NOMO-1 (cell line): ENCODE measurements around the gene NUP210.
"Not testable (repeated sequence)": the region's sequence is repeated elsewhere in the genome, so short reads cannot be mapped to it uniquely, and the experiment has no call there.

ENCODE experiments used
- DNase-seq, 2 experiments: peaks; one replicate each; lab custom pipeline; 2025; ENCODE audit not compliant: unreplicated experiment in 2 of 2; lab: John Stamatoyannopoulos, UW

Gene NUP210

DNA sequence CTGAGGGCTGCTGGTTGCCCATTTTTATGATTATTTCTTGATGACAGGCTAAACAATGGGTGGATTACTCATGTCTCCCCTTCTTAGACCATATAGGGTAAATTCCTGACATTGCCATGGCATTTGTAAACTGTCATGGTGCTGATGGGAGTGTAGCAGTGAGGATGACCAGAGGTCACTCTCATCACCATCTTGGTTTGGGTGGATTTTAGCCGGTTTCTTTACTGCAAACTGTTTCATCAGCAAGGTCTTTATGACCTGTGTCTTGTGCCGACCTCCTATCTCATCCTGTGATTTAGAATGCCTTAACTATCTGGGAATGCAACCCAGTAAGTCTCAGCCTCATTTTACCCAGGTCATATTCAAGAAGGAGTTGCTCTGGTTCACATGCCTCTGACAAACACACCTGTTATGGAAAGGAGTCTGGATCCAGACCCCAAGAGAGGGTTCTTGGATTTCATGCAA, 10.3 kb upstream of the NUP210 start:
- not testable (repeated sequence) for DNase-seq

DNA sequence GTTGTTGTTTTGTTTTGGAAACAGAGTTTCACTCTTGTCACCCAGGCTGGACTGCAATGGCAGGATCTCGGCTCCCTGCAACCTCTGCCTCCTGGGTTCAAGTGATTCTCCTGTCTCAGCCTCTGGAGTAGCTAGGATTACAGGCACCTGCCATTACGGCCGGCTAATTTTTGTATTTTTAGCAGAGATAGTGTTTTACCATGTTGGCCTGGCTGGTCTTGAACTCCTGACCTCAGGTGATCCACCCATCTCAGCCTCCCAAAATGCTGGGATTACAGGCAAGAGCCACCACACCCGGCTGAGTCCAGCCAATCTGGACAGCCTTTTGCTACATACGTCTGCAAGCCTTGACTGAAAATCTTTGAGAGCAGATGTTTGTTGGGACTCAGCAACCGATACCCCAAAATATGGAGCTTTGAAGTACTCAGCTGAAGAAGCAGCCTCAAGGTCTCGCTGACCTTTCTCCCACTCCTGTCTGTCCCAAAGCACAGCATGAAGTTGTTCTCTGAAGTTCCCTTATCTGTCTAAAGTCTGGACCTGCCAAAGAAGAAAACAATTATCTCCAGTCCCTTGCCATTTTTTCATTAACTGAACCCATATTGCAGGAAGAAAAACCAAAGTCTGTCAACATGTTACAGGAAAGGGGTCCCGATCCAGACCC, 9.6 kb upstream of the NUP210 start:
- no peak for DNase-seq

DNA sequence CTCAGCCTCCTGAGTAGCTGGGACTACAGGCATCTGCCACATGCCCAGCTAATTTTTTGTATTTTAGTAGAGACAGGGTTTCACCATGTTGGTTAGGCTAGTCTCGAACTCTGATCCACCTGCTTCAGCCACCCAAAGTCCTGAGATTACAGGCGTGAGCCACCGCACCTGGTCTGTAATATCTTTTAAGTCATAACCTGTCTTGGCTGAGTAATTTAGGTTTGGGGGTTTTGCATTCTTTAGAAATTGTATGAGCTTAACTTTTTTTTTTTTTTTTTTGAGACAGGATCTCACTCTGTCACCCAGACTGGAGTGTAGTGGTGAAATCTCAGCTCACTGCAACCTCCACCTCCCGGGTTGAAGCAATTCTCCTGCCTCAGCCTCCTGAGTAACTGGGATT, 8.6 kb upstream of the NUP210 start:
- DNase-seq = not testable (repeated sequence)

DNA sequence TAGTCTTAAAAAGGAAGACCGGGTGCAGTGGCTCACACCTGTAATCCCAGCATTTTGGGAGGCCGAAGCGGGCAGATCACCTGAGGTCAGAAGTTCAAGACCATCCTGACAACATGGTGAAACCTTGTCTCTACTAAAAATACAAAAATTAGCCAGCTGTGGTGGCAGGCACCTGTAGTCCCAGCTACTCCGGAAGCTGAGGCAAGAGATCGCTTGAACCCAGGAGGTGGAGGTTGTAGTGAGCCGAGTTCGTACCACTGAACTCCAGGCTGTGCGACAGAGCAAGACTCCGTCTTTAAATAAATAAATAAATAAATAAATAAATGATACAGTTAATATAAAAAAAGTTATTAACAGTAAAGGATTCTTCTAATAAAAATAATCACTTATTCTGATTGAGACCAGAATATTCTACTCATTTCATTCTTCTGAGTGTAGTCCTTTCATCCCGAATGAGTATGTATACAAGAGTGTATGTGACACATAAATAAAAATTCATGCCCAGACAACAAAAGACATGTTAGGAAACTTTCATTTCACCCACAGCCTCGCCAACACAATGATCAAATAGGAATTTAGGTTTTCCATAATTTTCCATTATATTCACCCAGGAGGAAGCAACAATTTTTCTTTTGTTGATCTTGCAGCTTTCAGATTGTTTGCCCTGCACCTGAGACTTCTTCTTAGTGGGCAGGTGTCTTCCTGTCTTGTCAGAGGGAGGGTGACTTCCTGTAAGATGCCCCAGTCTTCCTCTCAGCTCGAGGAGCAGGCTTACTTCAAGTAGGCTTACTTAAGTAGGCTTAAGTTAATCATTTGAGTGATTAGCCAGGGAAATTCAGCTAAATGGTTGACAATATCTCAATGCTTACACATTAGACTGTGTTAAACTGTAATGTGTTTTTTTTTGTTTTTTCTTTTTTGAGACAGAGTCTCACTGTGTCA, 7.8 kb upstream of the NUP210 start:
- DNase-seq = no peak

DNA sequence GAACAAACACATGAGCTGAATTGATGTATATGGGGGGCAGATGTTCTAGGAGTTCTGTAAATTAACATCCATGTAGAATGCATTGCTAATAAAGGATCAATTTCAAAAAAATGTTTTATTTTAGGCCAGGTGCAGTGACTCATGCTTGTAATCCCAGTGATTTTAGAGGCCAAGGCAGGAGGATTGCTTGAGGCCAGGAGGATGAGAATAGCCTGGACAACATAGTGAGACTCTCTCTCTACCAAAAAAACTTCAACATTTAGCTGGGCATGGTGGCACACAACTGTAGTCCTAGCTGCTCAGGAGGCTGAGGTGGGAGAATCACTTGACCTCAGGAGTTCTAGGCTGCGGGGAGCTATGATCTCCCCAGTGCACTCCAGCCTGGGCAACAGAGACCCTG, 6.5 kb upstream of the NUP210 start:
- no peak for DNase-seq

DNA sequence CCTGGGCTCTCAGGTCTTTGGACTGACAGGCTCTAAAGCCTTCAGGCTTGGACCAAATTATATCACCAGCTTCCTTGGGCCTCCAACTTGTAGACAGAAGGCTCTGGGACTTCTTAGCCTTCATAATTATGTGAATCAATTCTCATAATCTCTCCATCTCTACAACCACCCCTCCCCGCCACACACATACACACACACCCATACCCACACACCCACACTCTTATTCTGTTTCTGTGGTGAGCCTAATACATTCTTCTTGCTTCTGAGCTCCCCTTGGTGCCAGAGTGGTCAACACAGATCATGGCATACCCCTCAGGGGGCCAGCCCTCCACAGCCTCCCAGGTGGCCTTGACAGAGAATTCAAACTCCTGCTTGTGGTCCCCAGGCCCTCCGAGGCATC, 5.6 kb upstream of the NUP210 start:
- no peak for DNase-seq

DNA sequence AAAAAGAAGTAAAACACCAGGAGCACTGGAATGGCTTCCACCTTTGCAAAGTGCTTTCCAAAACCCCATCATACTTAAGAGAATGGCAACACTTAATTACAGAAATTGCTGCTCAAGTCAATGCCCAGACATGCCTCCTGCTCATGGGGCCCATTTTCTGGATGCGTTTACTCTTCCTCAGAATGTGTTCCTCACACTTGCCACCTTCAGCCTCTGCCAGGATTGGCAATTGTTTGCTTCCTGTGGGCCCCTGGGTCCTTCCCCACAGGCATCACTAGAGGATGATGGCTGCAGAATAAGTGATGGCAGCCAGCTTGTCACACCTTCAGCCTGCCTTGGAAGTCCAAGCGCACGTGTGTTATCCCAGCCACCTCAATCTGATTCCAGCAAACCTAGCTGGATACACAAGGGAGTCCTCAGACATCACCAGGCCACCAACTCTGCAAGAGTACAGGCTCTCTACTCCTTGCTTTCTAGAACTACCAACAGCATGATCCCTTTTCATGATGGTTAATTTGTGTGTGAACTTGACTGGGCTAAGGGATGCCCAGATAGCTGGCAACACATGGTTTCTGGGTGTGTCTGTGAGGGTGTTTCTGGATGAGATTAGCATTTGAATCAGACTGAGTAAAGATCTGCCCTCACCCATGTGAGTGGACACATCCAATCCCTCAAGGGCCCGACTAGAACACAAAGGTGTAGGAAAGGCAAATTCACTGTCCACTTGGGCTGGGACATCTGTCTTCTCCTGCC, 4.9 kb upstream of the NUP210 start:
- DNase-seq = no peak

DNA sequence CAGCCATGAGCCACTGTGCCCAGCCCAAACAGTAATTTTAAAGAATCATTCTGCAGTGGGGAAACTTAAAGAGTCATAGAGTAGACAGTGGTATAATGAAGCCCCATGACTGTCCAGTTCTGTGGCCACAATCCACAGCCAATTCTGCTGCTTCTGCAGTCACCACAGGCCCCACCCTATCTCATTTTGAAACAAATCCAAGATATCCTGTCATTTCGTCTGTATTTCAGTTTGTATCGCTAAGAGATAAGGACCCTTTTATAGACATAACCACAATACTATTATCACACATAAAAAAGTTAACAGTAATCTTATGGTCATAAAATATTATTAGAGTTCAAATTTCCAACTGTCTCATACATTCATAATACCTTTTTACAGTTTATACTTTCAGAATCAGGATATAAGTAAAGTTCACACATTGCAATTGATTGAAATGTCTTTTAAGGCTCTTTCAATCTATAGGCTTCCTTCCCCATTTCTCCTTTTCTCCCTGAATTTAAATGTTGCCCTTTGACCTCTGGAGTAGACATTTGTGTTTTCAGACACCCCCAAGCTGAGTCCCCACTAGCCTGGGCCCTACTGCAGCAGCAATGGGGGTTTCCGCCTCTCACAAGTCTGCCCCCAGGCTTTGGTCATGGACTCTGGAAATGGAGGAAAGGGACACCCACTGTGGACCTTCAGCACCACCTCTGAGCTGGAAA, 4.2 kb upstream of the NUP210 start:
- no peak for DNase-seq

DNA sequence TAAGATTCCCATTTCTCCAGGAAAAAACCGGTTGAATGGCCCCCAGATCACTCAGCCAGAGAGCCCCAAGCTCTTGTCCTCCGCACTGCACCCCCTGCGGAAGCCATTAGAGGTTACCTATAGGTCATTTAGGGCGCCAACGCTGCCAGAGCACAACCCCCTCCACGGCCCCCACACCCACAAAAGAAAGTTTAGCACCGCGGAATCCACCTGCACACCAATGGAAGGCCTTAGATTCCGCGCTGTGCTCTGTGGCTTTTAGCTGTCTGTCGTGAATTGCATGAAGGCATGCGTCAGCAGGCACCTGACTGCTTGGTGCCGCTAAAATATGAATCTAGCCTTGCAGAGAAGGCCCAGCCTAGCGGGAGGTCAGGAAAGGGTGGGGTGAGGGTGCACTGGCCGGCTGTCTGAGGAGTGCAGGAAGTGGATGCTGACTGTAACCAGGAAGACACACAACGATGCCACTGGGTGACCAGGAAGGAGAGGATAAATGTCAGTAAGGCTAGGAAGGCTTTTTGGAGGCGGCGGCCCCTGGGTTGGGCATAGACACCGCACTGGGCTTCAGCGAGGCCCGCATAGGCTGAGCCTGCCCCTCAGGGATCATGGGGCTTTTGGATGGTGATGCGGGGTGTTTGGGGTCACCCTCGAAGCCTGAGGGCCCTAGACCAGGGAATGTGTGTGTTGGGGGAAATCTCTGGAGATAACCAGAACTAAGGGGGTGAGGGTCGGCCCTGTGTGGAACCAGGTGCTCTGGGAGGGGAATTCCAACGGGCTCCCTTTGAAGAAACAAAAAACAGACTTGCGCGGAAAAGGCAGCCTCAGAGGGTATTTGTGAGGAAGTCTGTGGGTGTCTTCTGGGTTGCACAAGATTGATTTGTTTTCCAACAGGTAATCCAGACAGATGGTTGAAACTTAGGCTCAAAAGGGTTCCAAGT, 976 bp upstream of the NUP210 start:
- DNase-seq = peak; percentile 82 to 89

DNA sequence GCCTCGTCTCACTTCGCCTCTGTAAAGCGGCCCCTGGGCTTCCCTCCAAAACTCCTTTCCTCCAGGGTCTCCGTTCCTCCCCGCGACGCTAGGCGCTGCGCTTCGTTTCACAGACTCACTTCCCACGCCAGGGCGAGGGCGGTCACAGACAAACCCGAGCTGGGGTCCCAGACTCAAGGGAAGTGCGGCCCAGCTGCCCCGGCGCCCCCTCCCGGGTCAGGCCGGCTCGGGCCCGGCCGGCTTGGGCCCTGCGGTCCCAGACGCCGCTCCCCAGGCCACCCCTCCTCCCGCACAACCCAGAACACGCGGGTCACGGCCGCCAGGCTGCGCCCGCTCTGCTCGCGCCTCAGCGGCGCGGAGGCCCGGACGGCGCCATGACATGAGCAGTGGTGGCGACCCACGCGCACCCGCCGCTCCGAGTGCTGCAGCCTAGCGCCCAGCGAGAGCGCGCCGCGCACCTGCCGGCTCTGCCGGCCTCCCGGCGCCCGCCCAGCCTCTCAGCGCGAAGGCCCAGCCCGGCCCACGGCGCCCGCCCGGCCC, 547 bp downstream of the NUP210 start:
- DNase-seq = peak; percentile 19 to 27

DNA sequence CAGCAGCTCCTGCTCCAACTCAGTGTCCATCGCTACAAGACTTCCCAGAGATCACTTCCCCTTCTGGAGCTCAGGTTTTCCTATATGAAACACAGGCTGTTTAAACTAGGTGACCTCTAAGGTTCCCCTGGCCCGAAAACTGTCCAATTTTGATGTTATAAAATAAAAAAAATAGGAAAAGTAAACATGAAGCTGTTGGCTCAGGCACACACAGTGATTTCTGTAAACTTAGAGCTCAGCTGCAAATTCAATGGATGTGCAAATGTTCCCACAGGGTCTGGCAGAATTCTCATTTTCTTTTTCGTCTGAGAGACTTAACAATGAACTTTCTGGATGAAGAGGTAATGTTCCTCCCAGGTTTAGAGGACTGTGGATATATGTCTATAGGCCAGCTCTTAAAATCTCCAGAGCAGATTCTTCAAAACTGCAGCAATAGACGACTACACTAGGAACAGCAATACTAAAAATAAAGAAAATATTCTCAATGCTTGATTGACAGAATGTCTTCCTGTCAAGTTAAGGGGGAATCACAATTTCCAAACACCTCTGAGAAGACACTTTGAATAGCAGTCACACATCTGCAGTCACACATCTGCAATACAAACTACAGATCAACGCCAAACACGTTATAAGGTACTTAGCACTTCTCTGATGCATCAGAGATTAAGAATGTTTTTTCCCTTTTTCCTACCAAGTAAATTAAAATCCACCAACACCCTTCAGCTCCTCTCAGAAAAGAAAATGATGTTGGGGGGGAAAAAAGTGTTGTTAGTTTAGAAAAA, 2.8 kb downstream of the NUP210 start:
- DNase-seq = no peak

DNA sequence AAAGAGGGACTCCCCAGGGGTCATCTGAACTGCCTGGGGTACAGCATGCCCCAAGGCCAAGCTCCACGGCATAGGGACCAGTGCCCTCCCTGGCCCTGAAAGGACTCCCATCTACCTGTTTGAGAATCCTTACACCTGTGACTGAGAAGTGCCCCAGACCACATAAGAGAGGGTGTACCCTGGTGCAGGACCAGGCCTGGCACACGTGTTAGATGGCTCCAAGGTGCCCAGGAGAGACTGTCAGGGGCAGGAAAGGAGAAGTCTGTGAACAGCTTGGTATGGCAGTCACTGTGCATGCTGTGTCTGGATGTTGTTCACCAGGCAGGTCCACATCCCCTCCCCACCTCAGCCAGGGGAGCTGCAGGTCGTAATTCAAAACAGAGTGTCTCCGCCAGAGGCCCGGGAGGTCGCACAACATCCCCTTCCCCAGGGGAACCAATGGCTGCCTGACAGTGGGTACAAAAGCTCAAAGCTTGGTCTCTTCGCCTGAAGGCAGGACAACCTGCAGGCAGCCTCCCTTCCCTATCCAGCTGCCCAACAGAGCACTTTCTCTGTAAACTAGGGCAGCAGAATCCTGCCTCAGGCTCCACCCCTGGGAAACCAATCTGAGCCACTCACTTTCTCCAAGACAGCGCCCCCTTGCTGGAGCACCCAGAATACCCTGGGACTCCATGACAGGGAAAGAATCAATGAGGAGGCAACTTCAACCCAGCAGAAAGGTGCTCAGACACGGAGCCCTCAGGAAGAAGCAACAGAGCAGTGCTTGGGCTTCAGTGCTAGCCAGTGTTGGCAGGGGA, 3.9 kb downstream of the NUP210 start:
- DNase-seq = no peak

DNA sequence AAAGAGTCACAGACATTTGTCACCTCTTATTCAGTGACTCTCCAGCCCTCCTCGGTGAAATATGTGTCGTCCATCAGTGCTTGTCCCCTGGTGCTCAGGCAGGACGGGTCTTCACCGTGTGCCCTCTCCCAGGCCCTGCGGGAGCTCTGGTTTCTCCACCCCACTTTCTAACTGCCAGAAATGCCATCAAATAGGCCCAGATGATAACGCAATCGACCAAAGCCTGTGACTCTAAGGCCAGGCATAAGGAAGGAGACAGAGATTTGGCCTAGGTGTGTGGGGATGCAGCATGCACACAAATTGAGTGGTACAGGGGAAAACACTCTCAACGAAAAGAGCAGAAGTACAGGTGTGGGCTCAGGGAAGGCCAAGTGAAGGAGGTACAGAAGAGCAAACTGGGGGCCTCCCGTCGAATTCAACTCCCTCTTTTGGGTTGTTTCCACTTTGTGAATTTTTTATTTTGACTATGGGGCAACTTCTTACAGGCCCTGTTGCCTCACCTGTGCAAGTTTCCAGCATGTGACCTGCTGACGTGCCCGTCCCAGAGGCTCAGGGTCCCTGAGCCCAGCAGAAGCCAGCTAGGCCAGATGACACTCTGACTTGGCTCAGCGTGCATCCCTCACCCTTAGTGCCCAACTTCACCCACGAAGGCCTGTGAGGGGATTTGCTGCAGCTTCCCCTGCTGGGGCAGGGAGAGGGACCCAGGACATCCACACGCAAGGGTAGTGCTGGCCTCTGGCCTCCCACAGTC, 4.7 kb downstream of the NUP210 start:
- no peak for DNase-seq

DNA sequence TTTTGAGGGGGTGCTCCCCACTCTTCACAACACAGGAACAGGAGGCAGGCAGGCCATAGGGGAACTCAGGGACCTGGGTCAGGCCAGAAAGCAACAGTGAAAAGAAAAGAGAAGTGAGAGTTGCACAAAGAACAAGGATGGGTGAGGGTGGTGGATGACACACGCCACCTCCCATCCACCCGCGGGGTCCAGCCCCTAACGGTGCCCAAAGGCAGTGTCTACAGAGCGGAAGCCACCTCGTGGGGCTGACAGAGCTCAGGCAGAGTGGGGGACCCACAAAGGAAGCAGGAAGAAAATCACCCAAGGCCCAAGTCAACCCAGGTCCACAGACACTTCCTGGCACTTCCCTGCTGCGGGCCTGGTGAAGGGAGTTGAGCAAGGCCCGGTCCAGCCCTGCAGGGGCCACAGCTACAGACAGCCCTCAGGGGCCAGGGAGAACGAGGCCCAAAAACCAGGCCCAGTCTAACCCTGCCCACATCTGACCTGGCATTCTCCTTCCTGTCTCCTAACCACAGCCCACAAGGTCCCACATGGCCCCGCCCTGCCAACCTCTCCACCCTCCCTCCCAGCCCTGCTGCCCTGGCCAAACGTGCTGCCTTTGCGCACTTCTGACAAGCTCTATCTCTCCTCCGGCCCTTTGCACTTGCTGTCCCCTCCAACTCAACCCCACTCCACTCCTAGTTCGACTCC, 5.9 kb downstream of the NUP210 start:
- peak; percentile 99 for DNase-seq

DNA sequence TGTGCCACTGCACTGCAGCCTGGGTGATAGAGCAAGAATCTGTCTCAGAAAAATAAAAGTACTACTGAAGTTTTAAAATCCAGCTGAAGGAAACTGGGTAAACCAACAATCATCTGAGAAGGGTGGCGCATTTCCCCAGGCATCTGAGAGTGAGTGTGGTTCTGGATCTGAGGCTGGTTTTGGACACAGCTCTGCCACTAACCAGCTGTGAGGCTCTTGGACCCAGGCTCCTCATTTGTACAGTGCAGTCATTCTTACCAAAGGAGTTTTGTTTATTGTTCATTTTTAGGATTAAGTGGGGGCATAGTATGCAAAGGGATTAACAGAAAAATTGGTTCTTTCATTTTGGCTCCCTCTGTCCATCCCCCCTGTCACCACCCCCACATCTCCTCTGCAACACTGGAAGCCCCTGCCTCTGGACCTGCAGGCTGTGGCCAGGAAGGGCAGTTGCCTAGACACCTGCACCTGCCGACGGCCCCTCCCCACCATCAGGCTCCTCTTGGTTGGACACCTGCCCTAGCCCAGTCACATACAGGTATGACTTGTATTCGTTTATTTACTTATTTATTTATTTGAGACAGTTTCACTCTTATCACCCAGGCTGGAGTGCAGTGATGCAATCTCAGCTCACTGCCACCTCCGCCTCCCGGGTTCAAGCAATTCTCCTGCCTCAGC, 8.8 kb downstream of the NUP210 start:
- DNase-seq = no peak

DNA sequence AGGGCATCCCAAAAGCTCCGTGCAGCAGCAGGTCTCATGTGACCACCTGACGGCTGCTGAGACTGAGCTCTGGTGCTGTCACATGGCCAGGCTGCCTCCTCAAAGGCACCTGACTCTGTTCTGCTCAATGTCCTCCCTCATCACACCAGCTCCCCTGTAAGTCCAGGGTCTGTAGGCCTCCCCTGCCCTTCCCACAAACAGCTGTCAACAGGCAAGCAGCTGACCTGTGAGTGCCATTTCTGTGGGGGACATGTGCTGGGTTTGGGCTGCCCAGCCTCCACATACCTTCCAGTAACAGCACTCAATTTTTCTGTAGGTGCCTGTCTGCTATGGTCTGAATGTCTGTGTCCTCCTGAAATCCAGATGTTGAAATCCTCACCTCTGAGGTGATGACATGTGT, 11.2 kb downstream of the NUP210 start:
- DNase-seq = no peak
